SU-DHL-6 (cell line): ENCODE results near the gene USP25.

Experiments used
- H2AFZ ChIP-seq: fragments of 200-600 bp; sonication (generic); 2 replicates; pipeline ENCODE4 v1.6.1; 2014; ENCODE audit warnings: low read depth, mild to moderate bottlenecking, moderate library complexity, mixed read lengths, antibody characterized with exemption, low read length; ENCODE audit not compliant: severe bottlenecking
- H3F3A ChIP-seq: fragments of 200-600 bp; shearing (Covaris generic); 2 replicates; pipeline ENCODE4 v1.6.0; 2016; ENCODE audit warnings: antibody characterized with exemption, mild to moderate bottlenecking; ENCODE audit not compliant: insufficient read depth
- H3K27ac ChIP-seq: fragments of 200-600 bp; sonication (generic); 2 replicates; pipeline ENCODE4 v1.5.1; 2016; ENCODE audit warnings: low read depth, mild to moderate bottlenecking, low read length, moderate library complexity, mixed read lengths
- H3K27me3 ChIP-seq: fragments of 200-600 bp; sonication (generic), shearing (Covaris generic); 2 replicates; pipeline ENCODE4 v1.6.0; 2014; ENCODE audit warnings: mild to moderate bottlenecking, low read length
- H3K36me3 ChIP-seq: fragments of 200-600 bp; sonication (generic); 2 replicates; pipeline ENCODE4 v1.6.1; 2014; ENCODE audit warnings: mild to moderate bottlenecking, low read length, mixed read lengths
- H3K4me2 ChIP-seq: fragments of 300-600, 200-600 bp; shearing (Covaris generic), sonication (generic); 2 replicates; pipeline ENCODE4 v1.6.0; 2014; ENCODE audit warnings: low read length, low read depth, mild to moderate bottlenecking; ENCODE audit not compliant: poor library complexity, severe bottlenecking
- H3K4me3 ChIP-seq: fragments of 200-600 bp; sonication (generic); 2 replicates; pipeline ENCODE4 v1.5.1; 2014; ENCODE audit warnings: antibody characterized with exemption, low read length, mild to moderate bottlenecking, mixed read lengths; ENCODE audit not compliant: insufficient read depth, poor library complexity, severe bottlenecking
- H3K79me2 ChIP-seq: fragments of 200-600 bp; sonication (generic); 2 replicates; pipeline ENCODE4 v1.6.1; 2014; ENCODE audit warnings: mild to moderate bottlenecking, low read length, moderate library complexity; ENCODE audit not compliant: insufficient read depth
- H3K9ac ChIP-seq: fragments of 200-600 bp; sonication (generic); 2 replicates; pipeline ENCODE4 v1.7.0; 2014; ENCODE audit warnings: mild to moderate bottlenecking, low read length
- H3K9me2 ChIP-seq: fragments of 200-600 bp; sonication (generic); replicated peaks from 2 replicates; pipeline ENCODE4 v1.6.1; 2014; ENCODE audit warnings: low read length; ENCODE audit not compliant: insufficient read depth
- H3K9me3 ChIP-seq: fragments of 200-600 bp; sonication (generic); 2 replicates; pipeline ENCODE4 v1.6.1; 2014; ENCODE audit warnings: low read length, mixed read lengths; ENCODE audit not compliant: insufficient read depth
- H4K20me1 ChIP-seq: fragments of 200-600 bp; sonication (generic); 2 replicates; pipeline ENCODE4 v1.6.1; 2014; ENCODE audit warnings: low read depth, mild to moderate bottlenecking, antibody characterized with exemption, low read length, moderate library complexity, mixed read lengths
- CTCF ChIP-seq: fragments of 200-600 bp; sonication (generic); IDR thresholded peaks from one replicate; pipeline ENCODE4 v1.5.1; 2017; ENCODE audit warnings: antibody characterized with exemption, mild to moderate bottlenecking, low read length, moderate library complexity; ENCODE audit not compliant: insufficient read depth, poor library complexity, severe bottlenecking
- EZH2phosphoT487 ChIP-seq: fragments of 200-600 bp; sonication (generic), shearing (Covaris generic); conservative IDR thresholded peaks from 2 replicates; pipeline ENCODE4 v1.6.1; 2018; ENCODE audit warnings: mild to moderate bottlenecking, antibody characterized with exemption, low read length, moderate library complexity, mixed read lengths

The USP25 gene

GRCh38 chr21:15686506-15686905, 43.3 kb upstream of the USP25 start:
- Histone ChIP-seq H3K4me2 (no peak overlapping the region), H3K27ac (no peak overlapping the region), H3K9me2 (no peaks in the 10 kb centered on the region), H3K9ac (no peak overlapping the region), H2AFZ (no peak overlapping the region), H3K27me3 (no peaks in the 10 kb centered on the region), H3K79me2 (no peaks in the 10 kb centered on the region), H3F3A (no peaks in the 10 kb centered on the region), H3K9me3 (no peaks in the 10 kb centered on the region), H3K4me3 (no peak overlapping the region), H3K36me3 (no peaks in the 10 kb centered on the region), H4K20me1 (no peaks in the 10 kb centered on the region)
- TF ChIP-seq CTCF, result no peak
- TF ChIP-seq EZH2phosphoT487, result no peak

- H3K79me2 ChIP-seq, result no peaks in the 10 kb centered on the region
- H3F3A ChIP-seq, result no peaks in the 10 kb centered on the region
Measured at GRCh38 chr21:15687208-15687607, 42.6 kb upstream of the USP25 start.

GRCh38 chr21:15688016-15688415, 41.8 kb upstream of the USP25 start:
- H3K9me3 ChIP-seq, result no peaks in the 10 kb centered on the region
- TF ChIP-seq CTCF (no peak), EZH2phosphoT487 (no peak)
- no peak overlapping the region for H3K27ac ChIP-seq
- no peaks in the 10 kb centered on the region for H4K20me1 ChIP-seq
- no peaks in the 10 kb centered on the region for H3K27me3 ChIP-seq
- H3K9me2 ChIP-seq, result no peaks in the 10 kb centered on the region
- H3K4me2 ChIP-seq, result no peak overlapping the region
- H3K36me3 ChIP-seq, result no peaks in the 10 kb centered on the region
- H3F3A ChIP-seq, result no peaks in the 10 kb centered on the region
- H2AFZ ChIP-seq, result no peak overlapping the region
- H3K79me2 ChIP-seq, result no peaks in the 10 kb centered on the region
- H3K4me3 ChIP-seq, result no peak overlapping the region
- H3K9ac ChIP-seq, result no peak overlapping the region

More at GRCh38 chr21:15687208-15687607, 42.6 kb upstream of the USP25 start:
- no peak overlapping the region for H3K9ac ChIP-seq
- no peak overlapping the region for H3K4me2 ChIP-seq
- H3K9me3 ChIP-seq, result no peaks in the 10 kb centered on the region
- no peak overlapping the region for H2AFZ ChIP-seq
- H3K27me3 ChIP-seq, result no peaks in the 10 kb centered on the region
- H3K36me3 ChIP-seq, result no peaks in the 10 kb centered on the region
- no peaks in the 10 kb centered on the region for H4K20me1 ChIP-seq
- H3K27ac ChIP-seq, result no peak overlapping the region
- no peaks in the 10 kb centered on the region for H3K9me2 ChIP-seq
- no peak for TF ChIP-seq EZH2phosphoT487
- no peak for TF ChIP-seq CTCF
- H3K4me3 ChIP-seq, result no peak overlapping the region

GRCh38 chr21:15688809-15689208, 41.0 kb upstream of the USP25 start:
- no peaks in the 10 kb centered on the region for H3K79me2 ChIP-seq
- no peak overlapping the region for H3K9ac ChIP-seq
- H3K36me3 ChIP-seq, result no peaks in the 10 kb centered on the region
- H4K20me1 ChIP-seq, result no peaks in the 10 kb centered on the region
- no peaks in the 10 kb centered on the region for H3K9me2 ChIP-seq
- H3F3A ChIP-seq, result no peaks in the 10 kb centered on the region
- no peaks in the 10 kb centered on the region for H3K9me3 ChIP-seq
- H3K27ac ChIP-seq, result no peak overlapping the region
- no peaks in the 10 kb centered on the region for H3K27me3 ChIP-seq
- no peak overlapping the region for H3K4me2 ChIP-seq
- no peak overlapping the region for H2AFZ ChIP-seq
- H3K4me3 ChIP-seq, result no peak overlapping the region
- TF ChIP-seq CTCF (no peak), EZH2phosphoT487 (no peak)
